ENCODE data around the gene PCNX2. TPM values are rescaled to one million over a fixed set of nuclear protein-coding genes. Genes with fewer than 3 reads are reported as not detected.

The PCNX2 gene
- polyA plus RNA-seq, 3 donors = 0.29 to 7.9 (median 0.62) TPM

DNA sequence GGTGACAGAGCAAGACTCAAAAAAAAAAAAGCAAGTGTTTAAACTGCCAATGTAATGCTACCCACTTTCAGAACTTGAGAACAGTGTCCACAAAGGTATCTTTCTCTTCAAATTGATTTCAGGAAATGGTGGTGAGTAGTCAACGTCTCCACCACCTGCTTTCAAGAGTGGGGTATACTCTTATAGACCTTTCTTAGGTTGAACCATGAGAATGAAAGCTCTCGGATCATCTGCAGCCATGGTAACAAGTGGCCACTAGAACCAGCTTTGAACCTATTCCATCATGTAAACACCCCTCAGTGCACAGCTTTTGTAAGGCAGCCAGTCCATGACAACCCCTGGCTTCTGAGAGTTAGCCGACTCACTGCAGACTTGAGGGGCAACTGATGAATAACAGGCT lies 237.7 kb downstream of the PCNX2 start:
- Histone ChIP-seq H3K4me2 (replicated peaks; ENCODE audit: extremely low read depth, low read length, poor library complexity, severe bottlenecking) (no peak overlapping the region), H3K36me3 (replicated peaks in 1 of 2; ENCODE audit: control insufficient read depth in 1 of 2, insufficient read depth in 2 of 2, low read length in 2 of 2) (no peaks in the 10 kb centered on the region), H3K9me3 (replicated peaks in 1 of 2; ENCODE audit: control insufficient read depth in 1 of 2, insufficient read depth in 1 of 2, low read length in 2 of 2) (no peaks in the 10 kb centered on the region), H3K79me2 (ENCODE audit: insufficient read depth, low read length) (no peaks in the 10 kb centered on the region), H3K4me1 (ENCODE audit: control insufficient read depth in 1 of 2, insufficient read depth in 2 of 2, low read length in 2 of 2) (no peaks in the 10 kb centered on the region), H3K9ac (ENCODE audit: insufficient read depth, low read length, poor library complexity, severe bottlenecking) (no peak overlapping the region), H3K4me3 (replicated peaks in 1 of 3; ENCODE audit: low read depth in 2 of 3, low read length in 3 of 3) (no peak overlapping the region), H3K27ac (ENCODE audit: low read depth in 1 of 2, low read length in 2 of 2) (no peak overlapping the region), H2AFZ (ENCODE audit: insufficient read depth, low read depth, low read length, poor library complexity, severe bottlenecking) (no peak overlapping the region), H4K20me1 (ENCODE audit: insufficient read depth, low read length) (no peaks in the 10 kb centered on the region), H3K27me3 (ENCODE audit: control insufficient read depth in 2 of 2, insufficient read depth in 2 of 2, low read length in 2 of 2) (no peaks in the 10 kb centered on the region)
- intact Hi-C loops (cut with micrococcal nuclease) = no loop called here
- TF ChIP-seq, protein P1, sequence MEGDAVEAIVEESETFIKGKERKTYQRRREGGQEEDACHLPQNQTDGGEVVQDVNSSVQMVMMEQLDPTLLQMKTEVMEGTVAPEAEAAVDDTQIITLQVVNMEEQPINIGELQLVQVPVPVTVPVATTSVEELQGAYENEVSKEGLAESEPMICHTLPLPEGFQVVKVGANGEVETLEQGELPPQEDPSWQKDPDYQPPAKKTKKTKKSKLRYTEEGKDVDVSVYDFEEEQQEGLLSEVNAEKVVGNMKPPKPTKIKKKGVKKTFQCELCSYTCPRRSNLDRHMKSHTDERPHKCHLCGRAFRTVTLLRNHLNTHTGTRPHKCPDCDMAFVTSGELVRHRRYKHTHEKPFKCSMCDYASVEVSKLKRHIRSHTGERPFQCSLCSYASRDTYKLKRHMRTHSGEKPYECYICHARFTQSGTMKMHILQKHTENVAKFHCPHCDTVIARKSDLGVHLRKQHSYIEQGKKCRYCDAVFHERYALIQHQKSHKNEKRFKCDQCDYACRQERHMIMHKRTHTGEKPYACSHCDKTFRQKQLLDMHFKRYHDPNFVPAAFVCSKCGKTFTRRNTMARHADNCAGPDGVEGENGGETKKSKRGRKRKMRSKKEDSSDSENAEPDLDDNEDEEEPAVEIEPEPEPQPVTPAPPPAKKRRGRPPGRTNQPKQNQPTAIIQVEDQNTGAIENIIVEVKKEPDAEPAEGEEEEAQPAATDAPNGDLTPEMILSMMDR (IDR thresholded peaks at IDR 0.05) = no peak
- H3K27ac Mint-ChIP-seq = no peak overlapping the region
- no peaks in the 10 kb centered on the region for H3K4me1 Mint-ChIP-seq
- no peaks in the 10 kb centered on the region for H3K27me3 Mint-ChIP-seq (ENCODE audit: low read depth in 3 of 3)
- H3K9me3 Mint-ChIP-seq = peaks cover 0 to 3% (median 0%) of the 10 kb centered on the region in 7 donors
- H3K4me3 Mint-ChIP-seq = no peak overlapping the region
- DNase-seq = no peak
- 100% methylated on average over 2 of the region's 3 CpGs for WGBS (ENCODE audit: insufficient coverage)
- peaks cover 7 to 8% of the 10 kb centered on the region in 2 donors for H3K36me3 Mint-ChIP-seq

DNA sequence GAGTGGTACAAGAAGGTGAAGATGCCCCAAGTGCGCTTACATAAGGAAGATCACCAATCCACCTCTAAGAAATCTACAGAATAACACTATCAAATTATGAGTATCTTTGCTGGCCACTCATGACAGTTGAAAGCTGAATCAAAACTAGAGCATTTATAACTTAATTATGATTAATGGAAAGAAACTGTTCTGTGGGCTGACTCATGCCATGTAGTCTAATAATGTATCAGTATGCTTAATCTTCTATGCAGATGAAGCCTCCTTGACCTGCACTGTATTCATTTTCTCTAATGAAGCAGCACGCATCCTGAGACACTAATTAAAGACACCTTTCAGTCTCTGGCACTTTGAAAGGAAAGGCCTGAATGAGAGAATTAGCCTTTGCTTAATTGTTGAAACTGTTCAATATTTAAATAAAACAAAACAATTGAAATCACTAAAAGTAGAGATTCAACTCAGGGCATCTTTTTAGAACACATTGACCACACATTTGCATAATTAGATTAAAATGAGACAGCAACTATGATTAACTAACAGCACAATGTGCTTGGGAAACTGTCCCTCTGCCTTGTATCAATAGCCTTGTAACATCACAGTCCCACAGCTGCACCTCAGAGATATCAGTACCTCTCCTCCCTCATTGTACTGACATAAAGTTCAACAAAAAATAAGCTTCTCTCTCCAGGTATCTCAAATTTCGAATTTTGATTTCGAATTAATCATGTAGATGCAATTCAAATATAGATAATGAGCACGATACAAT lies 239.5 kb downstream of the PCNX2 start:
- H3K27me3 Mint-ChIP-seq (ENCODE audit: low read depth in 3 of 3) = no peaks in the 10 kb centered on the region
- Histone ChIP-seq H3K27me3 (ENCODE audit: control insufficient read depth in 2 of 2, insufficient read depth in 2 of 2, low read length in 2 of 2) (no peaks in the 10 kb centered on the region), H3K4me3 (replicated peaks in 1 of 3; ENCODE audit: low read depth in 2 of 3, low read length in 3 of 3) (no peak overlapping the region), H2AFZ (ENCODE audit: insufficient read depth, low read depth, low read length, poor library complexity, severe bottlenecking) (no peak overlapping the region), H3K9ac (ENCODE audit: insufficient read depth, low read length, poor library complexity, severe bottlenecking) (no peak overlapping the region), H3K79me2 (ENCODE audit: insufficient read depth, low read length) (no peaks in the 10 kb centered on the region), H4K20me1 (ENCODE audit: insufficient read depth, low read length) (no peaks in the 10 kb centered on the region), H3K36me3 (replicated peaks in 1 of 2; ENCODE audit: control insufficient read depth in 1 of 2, insufficient read depth in 2 of 2, low read length in 2 of 2) (no peaks in the 10 kb centered on the region), H3K27ac (ENCODE audit: low read depth in 1 of 2, low read length in 2 of 2) (no peak overlapping the region), H3K9me3 (replicated peaks in 1 of 2; ENCODE audit: control insufficient read depth in 1 of 2, insufficient read depth in 1 of 2, low read length in 2 of 2) (no peaks in the 10 kb centered on the region), H3K4me1 (ENCODE audit: control insufficient read depth in 1 of 2, insufficient read depth in 2 of 2, low read length in 2 of 2) (no peaks in the 10 kb centered on the region), H3K4me2 (replicated peaks; ENCODE audit: extremely low read depth, low read length, poor library complexity, severe bottlenecking) (no peak overlapping the region)
- no peak for DNase-seq
- H3K4me3 Mint-ChIP-seq = no peak overlapping the region
- WGBS (ENCODE audit: insufficient coverage) = no CpG with 5 or more reads among the region's 5 CpGs
- peaks cover 7 to 8% of the 10 kb centered on the region in 2 donors for H3K36me3 Mint-ChIP-seq
- no peak overlapping the region for H3K27ac Mint-ChIP-seq
- TF ChIP-seq, protein P1 (IDR thresholded peaks at IDR 0.05) = no peak
- H3K9me3 Mint-ChIP-seq = peaks cover 0 to 1% (median 0%) of the 10 kb centered on the region in 7 donors
- intact Hi-C loops (cut with micrococcal nuclease) = no loop called here
- H3K4me1 Mint-ChIP-seq = no peaks in the 10 kb centered on the region

Measured in CD14-positive monocyte (primary cell).